ENCODE results near the gene IFRD2. TPM values are rescaled to one million over a fixed set of nuclear protein-coding genes. Genes with fewer than 3 reads are reported as not detected.
A peak's percentile ranks its signal among the peaks of the same experiment; 100 is the strongest.

Gene IFRD2
- total and polyA plus RNA-seq, 9 of the 15 experiments (the other 6 are each of a cell fraction or from before 2014, with no cell fraction given) = 30.5 to 115 (median 52.8) TPM

- TF ChIP-seq DNMT1 (IDR thresholded peaks at IDR 0.05) (no peak), BRCA1 (IDR thresholded peaks at IDR 0.05) (no peak), BRCA1 (CRISPR knock-in tag; IDR thresholded peaks at IDR 0.05) (no peak), EWSR1 (IDR thresholded peaks at IDR 0.05; ENCODE audit: borderline replicate concordance, low read depth, partially characterized antibody) (no peak), MAX (CRISPR knock-in tag; IDR thresholded peaks at IDR 0.05) (peak; percentile 72), ZBTB43 (CRISPR knock-in tag; IDR thresholded peaks at IDR 0.05) (no peak), YY1 (IDR thresholded peaks at IDR 0.05; ENCODE audit: borderline replicate concordance in 1 of 3, control insufficient read depth in 1 of 3, extremely low read depth in 1 of 3, insufficient read depth in 3 of 3, insufficient read length in 1 of 3, insufficient replicate concordance in 2 of 3, low read depth in 1 of 3, low read length in 2 of 3) (peak in 2 of 3 experiments; percentile 52 to 63), GATA2 (CRISPR knock-in tag; IDR thresholded peaks at IDR 0.05) (no peak), RERE (CRISPR knock-in tag; IDR thresholded peaks at IDR 0.05; ENCODE audit: borderline replicate concordance) (no peak), BMI1 (IDR thresholded peaks at IDR 0.05; ENCODE audit: low read length) (no peak), ARID3B (CRISPR knock-in tag; IDR thresholded peaks at IDR 0.05; ENCODE audit: borderline replicate concordance) (no peak), ATF4 (CRISPR knock-in tag; IDR thresholded peaks at IDR 0.05) (no peak), STAG1 (CRISPR knock-in tag; IDR thresholded peaks at IDR 0.05; ENCODE audit: borderline replicate concordance) (no peak), SMAD3 (CRISPR knock-in tag; conservative IDR thresholded peaks at IDR 0.05) (no peak), GATAD2A (IDR thresholded peaks at IDR 0.05) (no peak)
Observed at GRCh38 chr3:50340448-50341329, 48.5 kb upstream of the IFRD2 start, which contains the start of gene RASSF1 (continued).
